Liver (tissue), 9 donors: ENCODE data around the gene PARP8. TPM values are rescaled to one million over a fixed set of nuclear protein-coding genes. Genes with fewer than 3 reads are reported as not detected.

Experiments
- DNase-seq: peaks from one replicate; pipeline ENCODE4 v3.0.0-alpha.2; 2017; ENCODE audit warnings: low spot score
- H3K27ac ChIP-seq, 2 donors: one replicate each; pipeline ENCODE4 v1.7.0; 2013; ENCODE audit warnings: inconsistent platforms in 2 of 2, low read length in 2 of 2, control low read depth in 1 of 2, low read depth in 1 of 2, mild to moderate bottlenecking in 1 of 2
- H3K27me3 ChIP-seq, 4 donors: one replicate each; pipeline versions ENCODE4 v1.6.1 to v1.7.0; 2013; ENCODE audit warnings: low read length in 3 of 4, inconsistent platforms in 1 of 4, mild to moderate bottlenecking in 1 of 4, moderate library complexity in 1 of 4; ENCODE audit not compliant: control insufficient read depth in 4 of 4, insufficient read depth in 4 of 4
- H3K36me3 ChIP-seq, 4 donors: one replicate each; pipeline versions ENCODE4 v1.6.1 to v1.7.0; 2013; ENCODE audit warnings: low read length in 3 of 4, mild to moderate bottlenecking in 3 of 4, low read depth in 1 of 4, moderate library complexity in 1 of 4; ENCODE audit not compliant: control insufficient read depth in 4 of 4, insufficient read depth in 3 of 4
- H3K4me1 ChIP-seq, 4 donors: one replicate each; pipeline versions ENCODE4 v1.6.1 to v1.7.0; 2013; ENCODE audit warnings: low read length in 3 of 4, mild to moderate bottlenecking in 3 of 4, moderate library complexity in 1 of 4; ENCODE audit not compliant: control insufficient read depth in 4 of 4, insufficient read depth in 4 of 4
- H3K4me3 ChIP-seq, 3 donors: one replicate each; pipeline versions ENCODE4 v1.6.1 to v1.7.0; 2013; ENCODE audit warnings: low read length in 3 of 3, control low read depth in 1 of 3, low read depth in 1 of 3, mild to moderate bottlenecking in 1 of 3
- H3K9ac ChIP-seq, 2 donors: one replicate each; pipeline ENCODE4 v1.7.0; 2013; ENCODE audit warnings: low read length in 2 of 2, mild to moderate bottlenecking in 2 of 2, moderate library complexity in 2 of 2, control low read depth in 1 of 2, low read depth in 1 of 2
- H3K9me3 ChIP-seq, 4 donors: one replicate each; pipeline versions ENCODE4 v1.6.1 to v1.7.0; 2013; ENCODE audit warnings: low read length in 3 of 4; ENCODE audit not compliant: control insufficient read depth in 4 of 4
- EGR1 ChIP-seq, 2 donors: IDR thresholded peaks; 2 replicates each; pipeline ENCODE4 v1.6.1; 2016 to 2018; ENCODE audit warnings: antibody characterized with exemption in 2 of 2, low read depth in 2 of 2
- FOXA1 ChIP-seq: IDR thresholded peaks from 2 replicates; pipeline ENCODE4 v1.6.1; 2016; ENCODE audit warnings: antibody characterized with exemption
- FOXA2 ChIP-seq: IDR thresholded peaks from 2 replicates; pipeline ENCODE4 v1.6.1; 2016; ENCODE audit warnings: antibody characterized with exemption
- HNF4A ChIP-seq, 2 donors: conservative IDR thresholded peaks; 2 replicates each; pipeline ENCODE4 v1.6.1; 2016; ENCODE audit warnings: antibody characterized with exemption in 2 of 2, mild to moderate bottlenecking in 2 of 2
- HNF4G ChIP-seq: IDR thresholded peaks from 2 replicates; pipeline ENCODE4 v1.6.1; 2016; ENCODE audit warnings: antibody characterized with exemption
- JUND ChIP-seq, 2 donors: IDR thresholded peaks; 2 replicates each; pipeline ENCODE4 v1.6.1; 2016; ENCODE audit warnings: antibody characterized with exemption in 2 of 2
- NR2F2 ChIP-seq: IDR thresholded peaks from 2 replicates; pipeline ENCODE4 v1.6.1; 2016; ENCODE audit warnings: antibody characterized with exemption
- RAD21 ChIP-seq, 2 donors: IDR thresholded peaks; 2 replicates each; pipeline ENCODE4 v1.6.1; 2016; ENCODE audit warnings: antibody characterized with exemption in 2 of 2, mild to moderate bottlenecking in 2 of 2
- RXRA ChIP-seq, 2 donors: IDR thresholded peaks; 2 replicates each; pipeline ENCODE4 v1.6.1; 2017 to 2018; ENCODE audit warnings: antibody characterized with exemption in 2 of 2, mild to moderate bottlenecking in 1 of 2
- SP1 ChIP-seq: IDR thresholded peaks from 2 replicates; pipeline ENCODE4 v1.6.1; 2018; ENCODE audit warnings: antibody characterized with exemption, mild to moderate bottlenecking
- TAF1 ChIP-seq: conservative IDR thresholded peaks from 2 replicates; pipeline ENCODE4 v1.6.1; 2016; ENCODE audit warnings: antibody characterized with exemption, mild to moderate bottlenecking
- YY1 ChIP-seq: IDR thresholded peaks from 2 replicates; pipeline ENCODE4 v1.6.1; 2016; ENCODE audit warnings: antibody characterized with exemption, mild to moderate bottlenecking
- WGBS: extraction: QIAGEN DNeasy Blood & Tissue Kit; methylation state at CpG from one replicate; pipeline ENCODE4 v1.1.7; 2013; 5-methylcytosine and 5-hydroxymethylcytosine counted together
- polyA plus RNA-seq, 2 donors: library from polyadenylated mRNA; stranded (reverse) in 1 of 2; unstranded in 1 of 2; fragments of 200-250 nt in 1 of 2; fragments of >200 nt in 1 of 2; fragmentation: Nextera tagmentation in 1 of 2; extraction: Ambion mirVana in 1 of 2; gene quantifications; one replicate each; pipeline versions ENCODE4 v1.2.1 to v1.2.3, GENCODE V29; 2013 to 2015
- total RNA-seq, 2 donors: library from RNA; depleted of rRNA; stranded (reverse); fragments of >200 nt; gene quantifications; one replicate each; pipeline ENCODE4 v1.2.3, GENCODE V29; 2014
- TF ChIP-seq, protein P1 (sequence below): IDR thresholded peaks from 2 replicates; pipeline ENCODE4 v1.6.1; 2016; ENCODE audit warnings: antibody characterized with exemption, mild to moderate bottlenecking
- TF ChIP-seq, protein P2 (sequence below): IDR thresholded peaks from 2 replicates; pipeline ENCODE4 v1.6.1; 2016; ENCODE audit warnings: antibody characterized with exemption
- TF ChIP-seq, protein P3 (sequence below): IDR thresholded peaks from 2 replicates; pipeline ENCODE4 v1.6.1; 2016; ENCODE audit warnings: antibody characterized with exemption
- TF ChIP-seq, protein P4 (sequence below): fragments of 150-350 bp; IDR thresholded peaks from 2 replicates; pipeline ENCODE4 v1.5.1; 2017; ENCODE audit warnings: improper control_type of control experiment, low read depth, low read length; ENCODE audit not compliant: missing input control
- TF ChIP-seq, protein P5 (sequence below): IDR thresholded peaks from 2 replicates; pipeline ENCODE4 v1.6.1; 2016; ENCODE audit warnings: antibody characterized with exemption
- donor health status: healthy.
- donor health status: healthy.
- donor health status: healthy.
- donor health status: healthy.
- donor health status: healthy.

PARP8 gene
- total and polyA plus RNA-seq, 4 donors = 3.9 to 16.0 (median 7.1) TPM

DNA sequence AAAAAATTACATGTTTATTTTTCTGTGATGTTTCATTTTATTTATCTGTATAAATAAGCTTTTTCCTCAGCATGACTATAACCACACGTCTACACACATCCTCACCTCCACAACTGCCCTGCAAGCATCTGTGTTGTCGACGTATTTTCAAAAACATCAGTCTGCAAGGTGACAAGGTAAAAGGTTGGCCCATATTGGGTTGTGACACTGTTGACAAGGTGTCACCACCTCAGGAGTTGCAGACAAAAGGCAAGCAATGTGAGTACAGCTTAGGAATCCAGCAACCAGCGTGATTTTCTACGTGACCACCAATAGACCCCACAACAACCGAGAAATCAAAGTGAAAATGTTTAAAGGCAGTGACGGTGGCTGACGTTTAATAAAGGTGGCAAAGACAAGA lies 187.6 kb downstream of the PARP8 start:
- no peak for DNase-seq
- H3K27ac ChIP-seq = no peak overlapping the region
- TF ChIP-seq SP1 (no peak), FOXA1 (no peak), RXRA (IDR thresholded peaks at IDR 0.05) (no peak), YY1 (no peak), FOXA2 (no peak), HNF4A (conservative IDR thresholded peaks at IDR 0.05) (no peak), RAD21 (IDR thresholded peaks at IDR 0.05) (no peak), HNF4G (no peak), EGR1 (IDR thresholded peaks at IDR 0.05; ENCODE audit: low read depth in 2 of 2) (no peak)
- TF ChIP-seq, protein P1, sequence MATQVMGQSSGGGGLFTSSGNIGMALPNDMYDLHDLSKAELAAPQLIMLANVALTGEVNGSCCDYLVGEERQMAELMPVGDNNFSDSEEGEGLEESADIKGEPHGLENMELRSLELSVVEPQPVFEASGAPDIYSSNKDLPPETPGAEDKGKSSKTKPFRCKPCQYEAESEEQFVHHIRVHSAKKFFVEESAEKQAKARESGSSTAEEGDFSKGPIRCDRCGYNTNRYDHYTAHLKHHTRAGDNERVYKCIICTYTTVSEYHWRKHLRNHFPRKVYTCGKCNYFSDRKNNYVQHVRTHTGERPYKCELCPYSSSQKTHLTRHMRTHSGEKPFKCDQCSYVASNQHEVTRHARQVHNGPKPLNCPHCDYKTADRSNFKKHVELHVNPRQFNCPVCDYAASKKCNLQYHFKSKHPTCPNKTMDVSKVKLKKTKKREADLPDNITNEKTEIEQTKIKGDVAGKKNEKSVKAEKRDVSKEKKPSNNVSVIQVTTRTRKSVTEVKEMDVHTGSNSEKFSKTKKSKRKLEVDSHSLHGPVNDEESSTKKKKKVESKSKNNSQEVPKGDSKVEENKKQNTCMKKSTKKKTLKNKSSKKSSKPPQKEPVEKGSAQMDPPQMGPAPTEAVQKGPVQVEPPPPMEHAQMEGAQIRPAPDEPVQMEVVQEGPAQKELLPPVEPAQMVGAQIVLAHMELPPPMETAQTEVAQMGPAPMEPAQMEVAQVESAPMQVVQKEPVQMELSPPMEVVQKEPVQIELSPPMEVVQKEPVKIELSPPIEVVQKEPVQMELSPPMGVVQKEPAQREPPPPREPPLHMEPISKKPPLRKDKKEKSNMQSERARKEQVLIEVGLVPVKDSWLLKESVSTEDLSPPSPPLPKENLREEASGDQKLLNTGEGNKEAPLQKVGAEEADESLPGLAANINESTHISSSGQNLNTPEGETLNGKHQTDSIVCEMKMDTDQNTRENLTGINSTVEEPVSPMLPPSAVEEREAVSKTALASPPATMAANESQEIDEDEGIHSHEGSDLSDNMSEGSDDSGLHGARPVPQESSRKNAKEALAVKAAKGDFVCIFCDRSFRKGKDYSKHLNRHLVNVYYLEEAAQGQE = no peak
- TF ChIP-seq, protein P2, sequence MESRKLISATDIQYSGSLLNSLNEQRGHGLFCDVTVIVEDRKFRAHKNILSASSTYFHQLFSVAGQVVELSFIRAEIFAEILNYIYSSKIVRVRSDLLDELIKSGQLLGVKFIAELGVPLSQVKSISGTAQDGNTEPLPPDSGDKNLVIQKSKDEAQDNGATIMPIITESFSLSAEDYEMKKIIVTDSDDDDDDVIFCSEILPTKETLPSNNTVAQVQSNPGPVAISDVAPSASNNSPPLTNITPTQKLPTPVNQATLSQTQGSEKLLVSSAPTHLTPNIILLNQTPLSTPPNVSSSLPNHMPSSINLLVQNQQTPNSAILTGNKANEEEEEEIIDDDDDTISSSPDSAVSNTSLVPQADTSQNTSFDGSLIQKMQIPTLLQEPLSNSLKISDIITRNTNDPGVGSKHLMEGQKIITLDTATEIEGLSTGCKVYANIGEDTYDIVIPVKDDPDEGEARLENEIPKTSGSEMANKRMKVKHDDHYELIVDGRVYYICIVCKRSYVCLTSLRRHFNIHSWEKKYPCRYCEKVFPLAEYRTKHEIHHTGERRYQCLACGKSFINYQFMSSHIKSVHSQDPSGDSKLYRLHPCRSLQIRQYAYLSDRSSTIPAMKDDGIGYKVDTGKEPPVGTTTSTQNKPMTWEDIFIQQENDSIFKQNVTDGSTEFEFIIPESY = no peak
- TF ChIP-seq, protein P3, sequence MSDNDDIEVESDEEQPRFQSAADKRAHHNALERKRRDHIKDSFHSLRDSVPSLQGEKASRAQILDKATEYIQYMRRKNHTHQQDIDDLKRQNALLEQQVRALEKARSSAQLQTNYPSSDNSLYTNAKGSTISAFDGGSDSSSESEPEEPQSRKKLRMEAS = no peak
- H3K9me3 ChIP-seq = no peaks in the 10 kb centered on the region
- no peak overlapping the region for H3K4me3 ChIP-seq
- H3K9ac ChIP-seq = no peak overlapping the region
- WGBS = 44% methylated on average over 8 of the region's 8 CpGs
- H3K27me3 ChIP-seq = no peaks in the 10 kb centered on the region
- H3K4me1 ChIP-seq = peaks cover 0 to 2% (median 0%) of the 10 kb centered on the region in 4 donors
- no peaks in the 10 kb centered on the region for H3K36me3 ChIP-seq

DNA sequence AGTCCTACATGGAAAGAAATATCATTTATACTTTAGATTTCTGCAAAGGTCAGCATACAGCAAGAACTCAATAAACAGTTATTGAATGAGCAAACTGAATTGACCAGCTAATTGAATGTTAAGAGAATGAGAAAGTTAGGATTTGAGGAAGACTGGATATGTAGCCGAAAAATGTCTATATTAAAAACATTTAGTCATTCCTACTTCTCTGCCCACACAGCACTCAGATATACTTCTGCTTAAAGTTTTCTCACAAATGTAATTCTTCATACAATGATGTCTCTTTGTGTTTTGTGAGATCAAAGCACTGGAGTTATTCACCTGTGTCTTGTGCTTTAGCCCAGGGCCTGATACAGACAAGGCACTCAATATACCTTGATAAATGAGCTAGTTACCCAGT lies 188.6 kb downstream of the PARP8 start:
- Histone ChIP-seq H3K4me3 (no peak overlapping the region), H3K36me3 (no peaks in the 10 kb centered on the region), H3K9ac (no peak overlapping the region), H3K9me3 (no peaks in the 10 kb centered on the region), H3K27ac (no peak overlapping the region), H3K4me1 (peaks cover 0 to 2% (median 0%) of the 10 kb centered on the region in 4 donors), H3K27me3 (no peaks in the 10 kb centered on the region)
- TF ChIP-seq RAD21 (IDR thresholded peaks at IDR 0.05) = no peak
- no peak for TF ChIP-seq NR2F2
- TF ChIP-seq, protein P2 = no peak
- TF ChIP-seq TAF1 = no peak
- TF ChIP-seq FOXA2 = no peak
- TF ChIP-seq, protein P1 = no peak
- TF ChIP-seq JUND (IDR thresholded peaks at IDR 0.05) = no peak
- TF ChIP-seq, protein P3 = no peak
- TF ChIP-seq, protein P4, sequence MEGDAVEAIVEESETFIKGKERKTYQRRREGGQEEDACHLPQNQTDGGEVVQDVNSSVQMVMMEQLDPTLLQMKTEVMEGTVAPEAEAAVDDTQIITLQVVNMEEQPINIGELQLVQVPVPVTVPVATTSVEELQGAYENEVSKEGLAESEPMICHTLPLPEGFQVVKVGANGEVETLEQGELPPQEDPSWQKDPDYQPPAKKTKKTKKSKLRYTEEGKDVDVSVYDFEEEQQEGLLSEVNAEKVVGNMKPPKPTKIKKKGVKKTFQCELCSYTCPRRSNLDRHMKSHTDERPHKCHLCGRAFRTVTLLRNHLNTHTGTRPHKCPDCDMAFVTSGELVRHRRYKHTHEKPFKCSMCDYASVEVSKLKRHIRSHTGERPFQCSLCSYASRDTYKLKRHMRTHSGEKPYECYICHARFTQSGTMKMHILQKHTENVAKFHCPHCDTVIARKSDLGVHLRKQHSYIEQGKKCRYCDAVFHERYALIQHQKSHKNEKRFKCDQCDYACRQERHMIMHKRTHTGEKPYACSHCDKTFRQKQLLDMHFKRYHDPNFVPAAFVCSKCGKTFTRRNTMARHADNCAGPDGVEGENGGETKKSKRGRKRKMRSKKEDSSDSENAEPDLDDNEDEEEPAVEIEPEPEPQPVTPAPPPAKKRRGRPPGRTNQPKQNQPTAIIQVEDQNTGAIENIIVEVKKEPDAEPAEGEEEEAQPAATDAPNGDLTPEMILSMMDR = no peak
- no peak for TF ChIP-seq HNF4A (conservative IDR thresholded peaks at IDR 0.05)
- TF ChIP-seq YY1 = no peak
- TF ChIP-seq FOXA1 = no peak
- TF ChIP-seq HNF4G = no peak
- no peak for TF ChIP-seq SP1
- TF ChIP-seq, protein P5, sequence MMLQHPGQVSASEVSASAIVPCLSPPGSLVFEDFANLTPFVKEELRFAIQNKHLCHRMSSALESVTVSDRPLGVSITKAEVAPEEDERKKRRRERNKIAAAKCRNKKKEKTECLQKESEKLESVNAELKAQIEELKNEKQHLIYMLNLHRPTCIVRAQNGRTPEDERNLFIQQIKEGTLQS = no peak
- 93% methylated on average over 1 of the region's 1 CpG for WGBS
- no peak for DNase-seq
